ENCODE results near the gene PPM1D.

GRCh38 chr17:60713608-60714007 is 113.6 kb downstream of the PPM1D start:
- TF ChIP-seq CTCF (IDR thresholded peaks at IDR 0.05; ENCODE audit: poor library complexity) (no peak), EZH2phosphoT487 (IDR thresholded peaks at IDR 0.05; ENCODE audit: low read depth, severe bottlenecking, unreplicated experiment) (no peak), EZH2 (IDR thresholded peaks at IDR 0.05; ENCODE audit: borderline replicate concordance) (no peak)
